ENCODE data around the gene ZNF197. TPM values are rescaled to one million over a fixed set of nuclear protein-coding genes. Genes with fewer than 3 reads are reported as not detected.
A peak's percentile ranks its signal among the peaks of the same experiment; 100 is the strongest.

ZNF197 gene
- total and polyA plus RNA-seq, 2 donors (not counting 3 experiments of a cell fraction or from before 2014, with no cell fraction given): 2.9 to 6.4 TPM

DNA sequence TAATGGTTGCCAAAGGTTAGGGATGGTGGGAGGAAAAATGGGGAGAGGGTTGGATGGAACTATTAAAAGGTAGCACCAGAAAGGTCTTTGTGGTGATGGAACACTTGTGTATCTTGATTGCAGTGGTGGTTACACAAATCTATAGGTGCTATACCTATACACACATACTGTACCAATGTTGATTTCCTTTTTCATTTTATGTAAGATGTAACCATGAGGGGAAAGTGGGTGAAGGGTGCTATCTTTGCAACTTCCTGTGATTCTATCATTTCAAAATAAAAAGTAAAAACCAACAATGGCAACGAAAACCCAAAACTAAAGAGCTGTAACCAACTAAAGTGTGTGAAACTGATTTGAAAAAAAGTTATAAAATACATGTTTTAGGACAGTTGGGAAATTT is 22.9 kb downstream of the ZNF197 start:
- Histone ChIP-seq H3K79me2 (ENCODE audit: control insufficient read depth, insufficient read depth, low read length) (peaks cover 11% of the 10 kb centered on the region), H3K4me1 (ENCODE audit: control insufficient read depth, extremely low read depth, insufficient read depth, low read length) (peaks cover 8% of the 10 kb centered on the region), H3K27me3 (ENCODE audit: control insufficient read depth in 2 of 2, insufficient read depth in 2 of 2, low read length in 2 of 2) (no peaks in the 10 kb centered on the region), H3K9ac (replicated peaks; ENCODE audit: extremely low read depth, insufficient read depth, low read length) (no peak overlapping the region), H3K36me3 (ENCODE audit: control insufficient read depth in 2 of 2, extremely low read depth in 1 of 2, insufficient read depth in 2 of 2, low read length in 2 of 2) (peaks cover 17 to 19% of the 10 kb centered on the region in 2 experiments), H4K20me1 (replicated peaks; ENCODE audit: control insufficient read depth, extremely low read depth, insufficient read depth, low read length) (no peaks in the 10 kb centered on the region), H3K4me2 (ENCODE audit: insufficient read depth, low read length) (peak overlapping the region; percentile 99), H3K27ac (ENCODE audit: insufficient read depth, low read depth, low read length) (no peak overlapping the region), H3K4me3 (replicated peaks in 1 of 3; ENCODE audit: insufficient read depth in 1 of 3, low read depth in 1 of 3, low read length in 3 of 3) (no peak overlapping the region), H2AFZ (ENCODE audit: low read depth, low read length) (no peak overlapping the region), H3K9me1 (replicated peaks; ENCODE audit: control insufficient read depth, extremely low read depth, insufficient read depth, low read length) (no peaks in the 10 kb centered on the region), H3K9me3 (replicated peaks; ENCODE audit: control insufficient read depth, insufficient read depth, low read length) (peaks cover 8% of the 10 kb centered on the region)
- intact Hi-C loops (cut with micrococcal nuclease) (loop anchor here (1.0 to 10.0 kb wide), 5 partner anchors 22 to 237 kb away; partner anchors contain the start of genes KIAA1143, KIF15, ZNF197 and ZNF501), dilution Hi-C loops (cut with MboI; ENCODE audit: extremely low pct_ligation_motif_present, low sequenced_read_pairs) (no loop called here)
- POLR2A ChIA-PET: interaction anchor here (1.1 kb wide), 1 partner anchor 64 kb away, joined by 3 read pairs; the partner anchor contains the start of gene ZNF502
- DNase-seq (ENCODE audit: low read depth, low spot score): no peak
- TF ChIP-seq GATA2 (IDR thresholded peaks at IDR 0.05; ENCODE audit: insufficient read depth, insufficient read length, low read depth, low read length): no peak
- TF ChIP-seq MYC (IDR thresholded peaks at IDR 0.05; ENCODE audit: low read depth, low read length): no peak
- TF ChIP-seq JUN (IDR thresholded peaks at IDR 0.05; ENCODE audit: borderline replicate concordance, insufficient read depth, insufficient read length, low read depth): no peak
- no peak for TF ChIP-seq POLR2A (IDR thresholded peaks at IDR 0.05; ENCODE audit: low read depth, low read length)
- TF ChIP-seq MAX (IDR thresholded peaks at IDR 0.05; ENCODE audit: insufficient read depth, insufficient read length): no peak
- TF ChIP-seq CTCF (IDR thresholded peaks at IDR 0.05; ENCODE audit: extremely low read depth in 1 of 2, insufficient read depth in 1 of 2, low read depth in 1 of 2, low read length in 2 of 2): no peak
- TF ChIP-seq POLR2AphosphoS5 (IDR thresholded peaks at IDR 0.05; ENCODE audit: insufficient read depth, low read depth, low read length): no peak
- no peak for TF ChIP-seq FOS (IDR thresholded peaks at IDR 0.05; ENCODE audit: borderline replicate concordance, insufficient read depth, low read length)
- no peak for TF ChIP-seq EZH2 (IDR thresholded peaks at IDR 0.05; ENCODE audit: borderline replicate concordance, low read depth, low read length, severe bottlenecking)
- CTCF ChIA-PET: interaction anchor here (1.3 to 1.4 kb wide), 2 partner anchors 10 to 22 kb away, joined by 5 to 6 read pairs; partner anchors contain the start of gene ZNF197
- no peak for FAIRE-seq
- BruUV-seq (replicated peaks): no TSS peak

Measured in endothelial cell of umbilical vein (primary cell).